ENCODE results near the gene PAX5.
A peak's percentile ranks its signal among the peaks of the same experiment; 100 is the strongest.

PAX5 gene

GRCh38 chr9:36835271-36835996 lies 198.6 kb downstream of the PAX5 start:
- DNase-seq (ENCODE audit: low spot score), result no peak

GRCh38 chr9:36834736-36835135 lies 199.3 kb downstream of the PAX5 start:
- no peak for DNase-seq (ENCODE audit: low spot score)

- no peak for DNase-seq (ENCODE audit: low spot score)
Observed at GRCh38 chr9:36833954-36834353, 200.1 kb downstream of the PAX5 start.

- no peak for DNase-seq (ENCODE audit: low spot score)
Observed at GRCh38 chr9:36832164-36832795, 201.8 kb downstream of the PAX5 start.

- no peak for DNase-seq (ENCODE audit: low spot score)
Observed at GRCh38 chr9:36831381-36832161, 202.5 kb downstream of the PAX5 start.

GRCh38 chr9:36828611-36829013 lies 205.5 kb downstream of the PAX5 start:
- DNase-seq (ENCODE audit: low spot score), result no peak

- no peak for DNase-seq (ENCODE audit: low spot score)
Observed at GRCh38 chr9:36827593-36827992, 206.5 kb downstream of the PAX5 start.

GRCh38 chr9:36826581-36826980 lies 207.5 kb downstream of the PAX5 start:
- no peak for DNase-seq (ENCODE audit: low spot score)

GRCh38 chr9:36825179-36825578 lies 208.9 kb downstream of the PAX5 start:
- no peak for DNase-seq (ENCODE audit: low spot score)

GRCh38 chr9:36823934-36824333 lies 210.1 kb downstream of the PAX5 start:
- DNase-seq (ENCODE audit: low spot score), result no peak

GRCh38 chr9:36823466-36823865 lies 210.6 kb downstream of the PAX5 start:
- DNase-seq (ENCODE audit: low spot score), result no peak

GRCh38 chr9:36822201-36822600 lies 211.9 kb downstream of the PAX5 start:
- DNase-seq (ENCODE audit: low spot score), result no peak

- no peak for DNase-seq (ENCODE audit: low spot score)
Observed at GRCh38 chr9:36820392-36820861, 213.6 kb downstream of the PAX5 start.

- peak; percentile 24 for DNase-seq (ENCODE audit: low spot score)
Observed at GRCh38 chr9:36818965-36819870, 214.8 kb downstream of the PAX5 start.

GRCh38 chr9:36818242-36818938 lies 215.7 kb downstream of the PAX5 start:
- no peak for DNase-seq (ENCODE audit: low spot score)

- no peak for DNase-seq (ENCODE audit: low spot score)
Observed at GRCh38 chr9:36817160-36817834, 216.8 kb downstream of the PAX5 start.

GRCh38 chr9:36816371-36816770 lies 217.7 kb downstream of the PAX5 start:
- no peak for DNase-seq (ENCODE audit: low spot score)

GRCh38 chr9:36815566-36816348 lies 218.3 kb downstream of the PAX5 start:
- no peak for DNase-seq (ENCODE audit: low spot score)

- DNase-seq (ENCODE audit: low spot score), result no peak
Observed at GRCh38 chr9:36815023-36815422, 219.0 kb downstream of the PAX5 start.

GRCh38 chr9:36813154-36813553 lies 220.9 kb downstream of the PAX5 start:
- DNase-seq (ENCODE audit: low spot score), result no peak

Data from globus pallidus (tissue), 1 donor.